Measurements from ENCODE around the gene METRN. TPM values are rescaled to one million over a fixed set of nuclear protein-coding genes. Genes with fewer than 3 reads are reported as not detected.
A peak's percentile ranks its signal among the peaks of the same experiment; 100 is the strongest.

The METRN gene
- total RNA-seq, 4 donors from 2014 or later, result 51.0 to 109 (median 57.0) TPM

GRCh38 chr16:674968-675883 lies 39.7 kb upstream of the METRN start, which contains the start of gene RHBDL1:
Gene RHBDL1, plus strand, starts transcription at chr16:675671. Its CDS starts 120 bp downstream, at chr16:675791.
- Histone ChIP-seq H3K4me1 (peaks cover 11 to 20% of the 10 kb centered on the region in 2 donors), H3K27ac (no peak within 1 kb of the TSS), H3K9me3 (no peaks in the 10 kb centered on the region), H3K4me3 (replicated peaks in 1 of 3) (no peak within 1 kb of the TSS), H3K36me3 (peaks cover 27 to 34% of the 10 kb centered on the region in 2 donors), H3K27me3 (no peaks in the 10 kb centered on the region)
- WGBS, 2 donors, result 14 to 29% methylated on average over 11 to 14 of the region's 73 CpGs
- DNase-seq, result peak; percentile 38 to 42
- TF ChIP-seq POLR2A (IDR thresholded peaks at IDR 0.05) (no peak), CTCF (IDR thresholded peaks at IDR 0.05) (no peak)
- intact Hi-C loops (cut with DNase I), result no loop called here

GRCh38 chr16:675884-676564 lies 38.9 kb upstream of the METRN start:
- no peaks in the 10 kb centered on the region for H3K27me3 ChIP-seq
- H3K9me3 ChIP-seq, result no peaks in the 10 kb centered on the region
- no peak overlapping the region for H3K27ac ChIP-seq
- TF ChIP-seq POLR2A (IDR thresholded peaks at IDR 0.05) (no peak), CTCF (IDR thresholded peaks at IDR 0.05) (no peak)
- H3K4me1 ChIP-seq, result peaks cover 15 to 22% of the 10 kb centered on the region in 2 donors
- intact Hi-C loops (cut with DNase I), result no loop called here
- peaks cover 19 to 26% of the 10 kb centered on the region in 2 donors for H3K36me3 ChIP-seq
- no peak overlapping the region for H3K4me3 ChIP-seq (replicated peaks in 1 of 3)
- 57 to 61% methylated on average over 4 to 12 of the region's 25 CpGs for WGBS, 2 donors
- no peak for DNase-seq

- TF ChIP-seq POLR2A (IDR thresholded peaks at IDR 0.05) (no peak), CTCF (IDR thresholded peaks at IDR 0.05) (no peak)
- no peaks in the 10 kb centered on the region for H3K9me3 ChIP-seq
- no peak for DNase-seq
- intact Hi-C loops (cut with DNase I), result no loop called here
- H3K4me1 ChIP-seq, result peaks cover 20 to 27% of the 10 kb centered on the region in 2 donors
- H3K27ac ChIP-seq, result no peak overlapping the region
- peaks cover 14 to 21% of the 10 kb centered on the region in 2 donors for H3K36me3 ChIP-seq
- H3K4me3 ChIP-seq (replicated peaks in 1 of 3), result no peak overlapping the region
- 85% methylated on average over 10 of the region's 21 CpGs; no CpG with 5 or more reads in 1 of the 2 donors for WGBS, 2 donors
- no peaks in the 10 kb centered on the region for H3K27me3 ChIP-seq
Measured at GRCh38 chr16:676565-676902, 38.4 kb upstream of the METRN start.

- intact Hi-C loops (cut with DNase I), result no loop called here
- H3K27me3 ChIP-seq, result no peaks in the 10 kb centered on the region
- no peaks in the 10 kb centered on the region for H3K9me3 ChIP-seq
- peaks cover 21 to 31% of the 10 kb centered on the region in 2 donors for H3K4me1 ChIP-seq
- H3K4me3 ChIP-seq (replicated peaks in 1 of 3), result no peak overlapping the region
- TF ChIP-seq POLR2A (IDR thresholded peaks at IDR 0.05), result no peak
- TF ChIP-seq CTCF (IDR thresholded peaks at IDR 0.05), result no peak
- H3K27ac ChIP-seq, result no peak overlapping the region
- 48 to 69% methylated on average over 12 to 14 of the region's 23 CpGs for WGBS, 2 donors
- DNase-seq, result no peak
- peaks cover 17 to 20% of the 10 kb centered on the region in 2 donors for H3K36me3 ChIP-seq
Measured at GRCh38 chr16:676913-677312, 38.0 kb upstream of the METRN start.
